HG03342 (cell line): ENCODE measurements around the gene CDX2.
"Not testable (repeated sequence)": the region's sequence is repeated elsewhere in the genome, so short reads cannot be mapped to it uniquely, and the experiment has no call there.

ENCODE experiments used
- ATAC-seq: cut with Tn5 transposase; IDR thresholded peaks from one replicate; pipeline ENCODE4 v1.9.1; 2021; ENCODE audit warnings: mild to moderate bottlenecking, moderate library complexity; ENCODE audit not compliant: unreplicated experiment

The CDX2 gene

GRCh38 chr13:27969082-27969865 lies at the start of gene CDX2:
TSS of gene CDX2 (minus strand) at chr13:27969315. CDS start at chr13:27969006, 309 bp downstream.
- no peak for ATAC-seq

- ATAC-seq: no peak
Observed at GRCh38 chr13:28014301-28014700, 45.2 kb upstream of the CDX2 start.

- ATAC-seq: no peak
Observed at GRCh38 chr13:28013482-28013881, 44.4 kb upstream of the CDX2 start.

GRCh38 chr13:28012896-28013295 lies 43.8 kb upstream of the CDX2 start:
- ATAC-seq: peak; percentile 91

GRCh38 chr13:28012383-28012782 lies 43.3 kb upstream of the CDX2 start:
- no peak for ATAC-seq

- no peak for ATAC-seq
Observed at GRCh38 chr13:28010046-28010445, 40.9 kb upstream of the CDX2 start.

GRCh38 chr13:28005016-28005415 lies 35.9 kb upstream of the CDX2 start:
- ATAC-seq: not testable (repeated sequence)

GRCh38 chr13:28002886-28003698 lies 34.0 kb upstream of the CDX2 start:
- ATAC-seq: no peak

- no peak for ATAC-seq
Observed at GRCh38 chr13:28001837-28002473, 32.8 kb upstream of the CDX2 start.

- no peak for ATAC-seq
Observed at GRCh38 chr13:28001049-28001448, 31.9 kb upstream of the CDX2 start.

- no peak for ATAC-seq
Observed at GRCh38 chr13:28000567-28000966, 31.5 kb upstream of the CDX2 start.

GRCh38 chr13:27997904-27998522 lies 28.9 kb upstream of the CDX2 start:
- ATAC-seq: no peak

- ATAC-seq: no peak
Observed at GRCh38 chr13:27991881-27992280, 22.8 kb upstream of the CDX2 start.

GRCh38 chr13:27988520-27988919 lies 19.4 kb upstream of the CDX2 start, which contains the start of gene URAD:
TSS of gene URAD (minus strand) at chr13:27988693. CDS start at chr13:27988637, 56 bp downstream.
- no peak for ATAC-seq

- ATAC-seq: no peak
Observed at GRCh38 chr13:27985600-27985999, 16.5 kb upstream of the CDX2 start.

- no peak for ATAC-seq
Observed at GRCh38 chr13:27982361-27982760, 13.2 kb upstream of the CDX2 start.

GRCh38 chr13:27981006-27981708 lies 12.0 kb upstream of the CDX2 start:
- no peak for ATAC-seq

GRCh38 chr13:27980280-27980998 lies 11.3 kb upstream of the CDX2 start:
- ATAC-seq: no peak

GRCh38 chr13:27979765-27980279 lies 10.7 kb upstream of the CDX2 start:
- ATAC-seq: no peak
